ENCODE results near the gene S100P.

- TF ChIP-seq POLR2A (IDR thresholded peaks at IDR 0.05; ENCODE audit: low read length) (no peak), GATA1 (IDR thresholded peaks at IDR 0.05; ENCODE audit: low read depth, low read length) (no peak)
Measured at GRCh38 chr4:6686104-6686787, 7.4 kb upstream of the S100P start.
